PC-9 (cell line): Measurements from ENCODE around the gene GRB14. TPM values are rescaled to one million over a fixed set of nuclear protein-coding genes. Genes with fewer than 3 reads are reported as not detected.

Experiments used
- BruUV-seq: library from RNA; stranded (reverse); fragments of 400-500 nt; replicated peaks from 2 replicates; lab custom pipeline; 2021; lab: Mats Ljungman, UMichigan
- CTCF ChIA-PET: fragments of 300-600 bp; sonication (Branson Sonifier 250); formaldehyde crosslinking; loops from one replicate; lab custom pipeline; 2022; ENCODE audit warnings: antibody characterized with exemption; lab: Charles Lee
- POLR2A ChIA-PET: fragments of 300-600 bp; sonication (Branson Sonifier 250); formaldehyde crosslinking; loops from one replicate; lab custom pipeline; 2022; ENCODE audit warnings: antibody characterized with exemption; ENCODE audit not compliant: unreplicated experiment; lab: Charles Lee
- DNase-seq, 2 experiments: peaks; one replicate each; pipeline versions ENCODE4 v3.0.0 to v3.0.0-alpha.2; 2015 to 2022; ENCODE audit warnings: mixed read lengths in 1 of 2
- H2AFZ ChIP-seq: fragments of 200-600 bp; sonication (generic); 2 replicates; pipeline ENCODE4 v1.8.1; 2017; ENCODE audit warnings: antibody characterized with exemption
- H3F3A ChIP-seq: fragments of 200-600 bp; sonication (generic); 2 replicates; pipeline ENCODE4 v1.8.1; 2017; ENCODE audit warnings: antibody characterized with exemption, mild to moderate bottlenecking, low read depth; ENCODE audit not compliant: insufficient read depth
- H3K27ac ChIP-seq: fragments of 200-600 bp; sonication (generic); 2 replicates; pipeline ENCODE4 v1.6.1; 2016; ENCODE audit warnings: mixed run types
- H3K27me3 ChIP-seq: fragments of 200-600 bp; sonication (generic); 2 replicates; pipeline ENCODE4 v1.6.1; 2016; ENCODE audit warnings: low read depth, mixed run types; ENCODE audit not compliant: insufficient read depth
- H3K36me3 ChIP-seq: fragments of 200-600 bp; sonication (generic); 2 replicates; pipeline ENCODE4 v1.6.1; 2016; ENCODE audit warnings: low read depth, mixed run types
- H3K4me1 ChIP-seq: fragments of 200-600 bp; sonication (generic); replicated peaks from 2 replicates; pipeline ENCODE4 v1.6.1; 2016; ENCODE audit warnings: mixed run types; ENCODE audit not compliant: insufficient read depth
- H3K4me2 ChIP-seq: fragments of 200-600 bp; sonication (generic); 2 replicates; pipeline ENCODE4 v1.6.1; 2017; ENCODE audit warnings: mixed run types
- H3K4me3 ChIP-seq: fragments of 200-600 bp; sonication (generic); 2 replicates; pipeline ENCODE4 v1.6.1; 2016; ENCODE audit warnings: mixed run types
- H3K79me2 ChIP-seq: fragments of 200-600 bp; sonication (generic); 2 replicates; pipeline ENCODE4 v1.6.1; 2017; ENCODE audit warnings: low read depth, mixed run types
- H3K9me2 ChIP-seq: fragments of 200-600 bp; sonication (generic); 2 replicates; pipeline ENCODE4 v1.8.1; 2017; ENCODE audit warnings: mild to moderate bottlenecking; ENCODE audit not compliant: insufficient read depth
- H3K9me3 ChIP-seq: fragments of 200-600 bp; sonication (generic); 2 replicates; pipeline ENCODE4 v1.8.1; 2016; ENCODE audit warnings: low read depth; ENCODE audit not compliant: insufficient read depth
- H4K20me1 ChIP-seq: fragments of 200-600 bp; sonication (generic); 2 replicates; pipeline ENCODE4 v1.8.1; 2017; ENCODE audit not compliant: insufficient read depth
- CTCF ChIP-seq: fragments of 200-600 bp; sonication (generic); conservative IDR thresholded peaks from 2 replicates; pipeline ENCODE4 v1.6.1; 2017; ENCODE audit warnings: mixed run types, antibody characterized with exemption, mild to moderate bottlenecking, moderate library complexity
- EZH2 ChIP-seq: fragments of 200-600 bp; sonication (generic); IDR thresholded peaks from 2 replicates; pipeline ENCODE4 v1.8.0; 2017; ENCODE audit warnings: antibody characterized with exemption, low read depth
- intact Hi-C: fragments of 100-400 bp; cut with micrococcal nuclease; formaldehyde crosslinking; loops from one replicate; pipeline ENCODE4 v1.10.0; 2022; ENCODE audit not compliant: unreplicated experiment
- total RNA-seq: library from RNA; stranded (reverse); gene quantifications from 2 replicates; pipeline ENCODE4 v1.2.3, GENCODE V29; 2021

Gene GRB14
- total RNA-seq, 1 experiment from 2014 or later = 3.4 TPM

GRCh38 chr2:164567335-164567989, 53.8 kb downstream of the GRB14 start:
- Histone ChIP-seq H3K27me3 (no peaks in the 10 kb centered on the region), H3K27ac (no peak overlapping the region), H3K9me3 (no peaks in the 10 kb centered on the region), H3F3A (no peaks in the 10 kb centered on the region), H3K4me1 (no peaks in the 10 kb centered on the region), H4K20me1 (no peaks in the 10 kb centered on the region), H3K36me3 (no peaks in the 10 kb centered on the region), H3K79me2 (no peaks in the 10 kb centered on the region), H3K9me2 (no peaks in the 10 kb centered on the region), H3K4me2 (no peak overlapping the region), H2AFZ (no peak overlapping the region), H3K4me3 (no peak overlapping the region)
- ChIA-PET CTCF (no interaction called here), POLR2A (no interaction called here)
- intact Hi-C loops = no loop called here
- BruUV-seq = no TSS peak
- TF ChIP-seq EZH2 = no peak
- no peak for TF ChIP-seq CTCF
- DNase-seq = no peak

GRCh38 chr2:164565359-164565758, 55.9 kb downstream of the GRB14 start:
- Histone ChIP-seq H3K79me2 (no peaks in the 10 kb centered on the region), H3K36me3 (no peaks in the 10 kb centered on the region), H2AFZ (no peak overlapping the region), H3K27me3 (no peaks in the 10 kb centered on the region), H4K20me1 (no peaks in the 10 kb centered on the region), H3K4me1 (no peaks in the 10 kb centered on the region), H3F3A (no peaks in the 10 kb centered on the region), H3K9me2 (no peaks in the 10 kb centered on the region), H3K9me3 (no peaks in the 10 kb centered on the region), H3K27ac (no peak overlapping the region), H3K4me3 (no peak overlapping the region), H3K4me2 (no peak overlapping the region)
- no peak for TF ChIP-seq CTCF
- TF ChIP-seq EZH2 = no peak
- POLR2A ChIA-PET = no interaction called here
- intact Hi-C loops = no loop called here
- BruUV-seq = no TSS peak
- no peak for DNase-seq
- CTCF ChIA-PET = no interaction called here

GRCh38 chr2:164562666-164563065, 58.6 kb downstream of the GRB14 start:
- H2AFZ ChIP-seq = no peak overlapping the region
- H3K27me3 ChIP-seq = no peaks in the 10 kb centered on the region
- H4K20me1 ChIP-seq = no peaks in the 10 kb centered on the region
- H3F3A ChIP-seq = no peaks in the 10 kb centered on the region
- no peaks in the 10 kb centered on the region for H3K36me3 ChIP-seq
- no peaks in the 10 kb centered on the region for H3K9me2 ChIP-seq
- ChIA-PET POLR2A (no interaction called here), CTCF (no interaction called here)
- H3K4me3 ChIP-seq = no peak overlapping the region
- intact Hi-C loops = loop anchor here (5.0 kb wide), 1 partner anchor 155 kb away; no protein-coding TSS in a partner anchor
- TF ChIP-seq EZH2 (no peak), CTCF (no peak)
- H3K79me2 ChIP-seq = no peaks in the 10 kb centered on the region
- H3K9me3 ChIP-seq = no peaks in the 10 kb centered on the region
- H3K27ac ChIP-seq = no peak overlapping the region
- H3K4me1 ChIP-seq = no peaks in the 10 kb centered on the region
- DNase-seq = no peak
- BruUV-seq = no TSS peak
- H3K4me2 ChIP-seq = no peak overlapping the region
